Astrocyte of the cerebellum (primary cell): ENCODE measurements around the gene GPC5.

ENCODE experiments used
- DNase-seq: peaks from one replicate; pipeline ENCODE4 v3.0.0-alpha.2; 2011; ENCODE audit warnings: low read depth
- H3K4me3 ChIP-seq: 2 replicates; pipeline ENCODE4 v1.5.1; 2011; ENCODE audit warnings: mild to moderate bottlenecking, low read depth, low read length, moderate library complexity
- CTCF ChIP-seq: IDR thresholded peaks from 2 replicates; pipeline ENCODE4 v1.5.1; 2012; ENCODE audit warnings: low read length, low read depth, moderate library complexity, mild to moderate bottlenecking; ENCODE audit errors: missing control alignments
- in situ Hi-C: cut with HindIII; loops from 2 replicates; pipeline ENCODE4 v1.10.0; 2017; ENCODE audit warnings: low sequenced_read_pairs

Gene GPC5

GRCh38 chr13:92044351-92044750 is 645.9 kb downstream of the GPC5 start:
- in situ Hi-C loops: no loop called here
- H3K4me3 ChIP-seq: no peak overlapping the region
- DNase-seq: no peak
- TF ChIP-seq CTCF: no peak

GRCh38 chr13:92054389-92054788 is 656.0 kb downstream of the GPC5 start:
- H3K4me3 ChIP-seq: no peak overlapping the region
- no peak for TF ChIP-seq CTCF
- no peak for DNase-seq
- in situ Hi-C loops: no loop called here

- no peak overlapping the region for H3K4me3 ChIP-seq
- DNase-seq: no peak
- in situ Hi-C loops: no loop called here
- peak; percentile 41 for TF ChIP-seq CTCF
These were observed 676.2 kb downstream of the GPC5 start for GRCh38 chr13:92074658-92075057.

- H3K4me3 ChIP-seq: no peak overlapping the region
- no peak for TF ChIP-seq CTCF
- in situ Hi-C loops: no loop called here
- no peak for DNase-seq
These were observed 699.0 kb downstream of the GPC5 start for GRCh38 chr13:92097337-92097903.

- in situ Hi-C loops: no loop called here
- H3K4me3 ChIP-seq: no peak overlapping the region
- TF ChIP-seq CTCF: no peak
- no peak for DNase-seq
These were observed 703.4 kb downstream of the GPC5 start for GRCh38 chr13:92101801-92102200.

- in situ Hi-C loops: no loop called here
- DNase-seq: no peak
- no peak overlapping the region for H3K4me3 ChIP-seq
- no peak for TF ChIP-seq CTCF
These were observed 705.3 kb downstream of the GPC5 start for GRCh38 chr13:92103689-92104153.
